ENCODE data around the gene MYH7.

DNA sequence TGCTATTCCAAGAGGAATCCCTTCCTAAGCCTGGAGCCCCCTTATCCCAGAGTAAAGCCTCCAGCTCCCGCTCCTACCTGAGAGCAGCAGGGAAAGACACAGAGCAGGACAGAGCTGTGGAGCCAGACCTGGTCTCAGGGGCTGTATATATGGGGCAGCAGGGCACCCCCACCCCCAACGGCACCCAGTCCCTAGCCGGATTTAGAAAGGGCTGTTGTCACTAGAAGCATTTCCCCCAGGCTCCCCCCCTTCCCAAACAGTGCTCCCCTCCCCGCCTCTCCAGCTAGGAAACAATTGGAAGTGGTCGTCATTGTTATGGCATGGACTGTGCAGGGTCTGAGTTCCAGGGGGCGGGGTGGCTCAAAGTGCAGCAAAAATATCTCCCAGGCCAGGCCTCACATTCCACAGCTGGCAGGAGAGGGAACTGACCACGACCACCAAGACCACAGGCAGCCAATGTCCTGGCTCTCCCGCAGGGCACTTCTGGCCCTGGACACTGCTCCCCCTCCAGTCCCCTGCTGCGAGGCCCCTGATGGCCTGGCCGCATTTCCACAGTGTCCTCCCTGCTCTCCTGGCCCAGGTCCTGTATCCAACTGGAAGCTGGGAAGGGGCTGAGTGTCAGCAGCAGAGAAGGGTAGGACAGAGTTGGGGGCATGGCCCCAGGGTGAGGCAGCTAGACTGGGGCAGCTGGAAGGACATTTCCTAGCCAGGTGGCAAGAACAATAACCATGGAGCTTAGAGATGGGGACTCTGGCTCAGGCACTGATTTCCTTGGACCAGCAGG, at the start of gene MYH7:
- TF ChIP-seq, protein P1, sequence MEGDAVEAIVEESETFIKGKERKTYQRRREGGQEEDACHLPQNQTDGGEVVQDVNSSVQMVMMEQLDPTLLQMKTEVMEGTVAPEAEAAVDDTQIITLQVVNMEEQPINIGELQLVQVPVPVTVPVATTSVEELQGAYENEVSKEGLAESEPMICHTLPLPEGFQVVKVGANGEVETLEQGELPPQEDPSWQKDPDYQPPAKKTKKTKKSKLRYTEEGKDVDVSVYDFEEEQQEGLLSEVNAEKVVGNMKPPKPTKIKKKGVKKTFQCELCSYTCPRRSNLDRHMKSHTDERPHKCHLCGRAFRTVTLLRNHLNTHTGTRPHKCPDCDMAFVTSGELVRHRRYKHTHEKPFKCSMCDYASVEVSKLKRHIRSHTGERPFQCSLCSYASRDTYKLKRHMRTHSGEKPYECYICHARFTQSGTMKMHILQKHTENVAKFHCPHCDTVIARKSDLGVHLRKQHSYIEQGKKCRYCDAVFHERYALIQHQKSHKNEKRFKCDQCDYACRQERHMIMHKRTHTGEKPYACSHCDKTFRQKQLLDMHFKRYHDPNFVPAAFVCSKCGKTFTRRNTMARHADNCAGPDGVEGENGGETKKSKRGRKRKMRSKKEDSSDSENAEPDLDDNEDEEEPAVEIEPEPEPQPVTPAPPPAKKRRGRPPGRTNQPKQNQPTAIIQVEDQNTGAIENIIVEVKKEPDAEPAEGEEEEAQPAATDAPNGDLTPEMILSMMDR (optimal IDR thresholded peaks at IDR 0.05 in 1 of 3, IDR thresholded peaks at IDR 0.05 in 1 of 3, conservative IDR thresholded peaks at IDR 0.05 in 1 of 3; ENCODE audit: extremely low read depth in 1 of 3, insufficient read depth in 2 of 3, low read length in 3 of 3), result no peak
- TF ChIP-seq EZH2 (IDR thresholded peaks at IDR 0.05; ENCODE audit: low read length), result no peak
